ENCODE results near the gene GLTPD2.
"Not testable (repeated sequence)": the region's sequence is repeated elsewhere in the genome, so short reads cannot be mapped to it uniquely, and the experiment has no call there.

The GLTPD2 gene

GRCh38 chr17:4808378-4808767 is 19.6 kb downstream of the GLTPD2 start:
- no peak for DNase-seq (ENCODE audit: low read depth)

DNA sequence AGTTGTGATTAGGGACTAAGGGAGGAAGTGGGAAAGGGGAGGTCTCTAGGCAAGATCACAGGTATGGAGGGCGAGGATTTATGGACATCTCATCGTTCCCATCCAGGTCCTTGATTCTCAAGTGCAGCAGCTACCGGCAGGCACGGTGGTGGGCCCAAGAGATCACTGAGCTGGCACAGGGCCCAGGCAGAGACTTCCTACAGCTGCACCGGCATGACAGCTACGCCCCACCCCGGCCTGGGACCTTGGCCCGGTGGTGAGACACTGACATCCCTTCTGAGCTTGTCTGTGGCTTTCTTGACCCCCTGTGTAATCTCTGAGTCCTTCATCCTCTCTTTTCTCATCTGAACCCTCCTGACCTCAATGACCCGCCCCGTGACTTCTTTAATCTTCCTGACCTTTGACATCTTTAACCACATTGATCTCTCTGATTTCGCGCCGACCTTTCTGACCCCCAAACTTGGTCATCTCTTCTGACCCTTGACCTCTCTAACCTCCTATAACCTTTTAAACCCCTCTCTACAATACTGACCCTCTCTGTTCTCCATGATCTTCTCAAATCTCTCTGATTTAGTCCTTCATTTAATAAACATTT is 22.0 kb downstream of the GLTPD2 start:
- no peak for DNase-seq (ENCODE audit: low read depth)

DNA sequence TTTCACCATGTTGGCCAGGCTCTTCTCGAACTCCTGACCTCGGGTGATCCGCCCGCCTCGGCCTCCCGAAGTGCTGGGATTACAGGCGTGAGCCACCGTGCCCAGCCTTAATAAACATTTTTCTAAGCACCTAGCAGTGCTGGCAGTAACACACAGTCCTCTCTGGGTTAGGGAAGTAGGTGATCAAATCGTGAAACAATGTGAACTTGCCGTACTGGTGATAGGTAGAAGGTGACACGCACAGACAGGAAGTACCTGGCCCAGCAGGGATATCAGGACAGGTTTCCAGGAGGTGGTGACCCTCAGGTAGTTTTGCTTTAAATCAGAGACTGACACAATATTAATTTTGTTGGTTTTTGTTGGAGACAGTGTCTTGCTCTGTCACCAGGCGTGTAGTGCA is 22.7 kb downstream of the GLTPD2 start:
- DNase-seq (ENCODE audit: low read depth), result no peak

DNA sequence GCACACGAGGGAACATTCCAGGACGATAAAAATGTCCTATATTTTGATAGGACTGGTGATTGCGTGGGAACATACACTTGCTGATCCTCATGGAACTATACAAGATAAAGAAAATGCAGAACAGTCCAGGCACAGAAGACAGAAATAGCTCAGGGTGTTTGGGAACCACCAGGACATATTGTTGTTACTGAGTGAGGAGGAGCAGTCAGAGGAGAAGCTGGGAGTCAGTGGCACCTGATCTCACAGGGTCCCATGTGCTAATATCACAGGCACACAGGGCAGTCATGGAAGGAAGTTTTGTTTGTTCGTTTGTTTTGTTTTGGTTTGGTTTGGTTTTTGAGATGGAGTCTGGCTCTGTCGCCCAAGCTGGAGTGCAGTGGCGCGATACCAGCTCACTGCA is 23.9 kb downstream of the GLTPD2 start:
- no peak for DNase-seq (ENCODE audit: low read depth)

GRCh38 chr17:4815043-4815675 is 26.4 kb downstream of the GLTPD2 start:
- no peak for DNase-seq (ENCODE audit: low read depth)

- no peak for DNase-seq (ENCODE audit: low read depth)
Measured at GRCh38 chr17:4816826-4817225, 28.1 kb downstream of the GLTPD2 start.

DNA sequence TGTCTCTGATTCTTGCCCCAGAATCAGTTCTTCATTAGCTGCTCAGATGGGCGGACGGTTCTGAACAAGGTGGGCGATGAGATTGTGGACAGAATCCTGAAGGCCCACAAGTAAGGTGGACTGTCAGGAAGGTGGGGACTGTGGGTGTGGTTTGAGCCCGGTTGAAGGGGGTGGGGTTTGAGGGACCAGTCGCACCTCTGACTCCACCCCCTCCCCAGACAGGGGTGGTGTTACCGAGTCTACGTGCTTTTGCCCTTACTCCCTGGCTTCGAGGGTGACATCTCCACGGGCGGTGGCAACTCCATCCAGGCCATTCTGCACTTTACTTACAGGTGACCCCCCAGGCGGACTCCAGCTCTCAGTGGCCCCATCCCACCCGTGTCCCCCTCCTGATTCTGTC is 29.5 kb downstream of the GLTPD2 start:
- no peak for DNase-seq (ENCODE audit: low read depth)

DNA sequence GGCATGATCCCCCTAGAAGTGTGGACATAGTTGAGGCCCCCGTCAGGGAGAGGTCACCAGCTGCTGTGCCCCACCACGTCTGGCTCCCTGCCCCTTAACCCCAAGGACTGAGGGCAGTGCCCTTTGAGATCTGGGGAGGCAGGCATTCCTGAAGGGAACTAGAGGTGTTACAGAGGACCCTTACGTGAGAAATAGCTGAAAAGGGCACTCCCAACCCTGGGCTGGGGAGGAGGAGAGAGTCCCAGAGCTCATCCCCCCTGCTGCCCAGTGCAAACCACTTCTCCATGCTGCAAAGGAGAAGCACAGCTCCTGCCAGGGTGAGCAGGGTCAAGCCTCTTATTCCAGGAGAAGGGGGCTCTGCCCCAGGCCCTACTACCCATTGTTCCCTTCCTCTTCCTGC is 34.1 kb downstream of the GLTPD2 start:
- DNase-seq (ENCODE audit: low read depth), result no peak

DNA sequence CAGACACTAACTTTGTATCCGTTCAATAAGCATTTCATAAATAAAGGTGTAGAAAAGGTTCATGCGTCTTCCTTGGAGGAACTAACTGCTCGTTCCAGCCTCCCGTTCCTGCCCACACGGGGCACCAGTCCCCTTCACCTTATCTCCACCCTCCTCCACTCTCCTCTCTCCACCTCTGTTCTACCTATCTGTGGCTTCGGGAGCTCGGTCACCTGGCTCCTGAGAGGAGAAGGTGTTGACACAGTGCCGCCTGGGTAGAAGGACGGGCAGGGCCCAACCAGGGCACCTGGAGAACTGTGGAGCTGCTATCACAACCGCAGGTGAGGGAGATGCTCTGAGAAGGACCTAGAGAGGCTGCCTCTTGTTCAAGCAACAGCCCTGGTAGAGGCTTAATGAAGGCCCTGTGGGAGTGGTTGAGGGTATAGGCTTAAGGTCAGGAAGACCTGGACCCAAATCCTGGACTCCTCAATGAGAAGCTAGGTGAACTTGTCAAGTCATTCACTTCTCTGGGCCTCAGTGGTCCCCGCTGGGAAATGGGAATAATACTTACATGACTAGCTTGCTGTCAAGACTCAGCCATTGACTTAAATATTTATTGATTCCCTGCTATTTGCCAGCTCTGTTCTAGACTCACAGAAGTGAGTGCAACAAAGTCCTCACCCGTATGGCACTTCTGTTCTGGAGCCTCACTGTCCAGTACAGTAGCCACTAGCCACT is 34.8 kb downstream of the GLTPD2 start:
- no peak for DNase-seq (ENCODE audit: low read depth)

DNA sequence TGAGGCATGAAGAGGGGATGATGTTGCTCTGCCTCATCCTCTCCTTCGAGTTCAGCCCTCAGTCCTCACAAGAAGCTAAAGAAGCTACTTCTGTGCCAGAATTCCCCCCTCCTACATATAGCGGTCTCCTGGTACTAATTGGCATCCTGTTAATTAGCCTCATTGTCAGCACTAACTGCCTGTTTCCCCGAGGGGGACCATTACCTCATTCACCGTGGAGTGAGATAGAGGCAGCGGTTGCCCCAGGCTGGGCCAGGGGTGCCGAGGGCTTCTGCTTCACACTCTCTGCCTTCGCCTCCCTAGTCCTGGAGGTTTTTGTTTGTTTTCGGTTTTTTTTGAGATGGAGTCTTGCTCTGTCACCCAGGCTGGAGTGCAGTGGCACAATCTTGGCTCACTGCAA is 38.6 kb downstream of the GLTPD2 start:
- DNase-seq (ENCODE audit: low read depth), result no peak

DNA sequence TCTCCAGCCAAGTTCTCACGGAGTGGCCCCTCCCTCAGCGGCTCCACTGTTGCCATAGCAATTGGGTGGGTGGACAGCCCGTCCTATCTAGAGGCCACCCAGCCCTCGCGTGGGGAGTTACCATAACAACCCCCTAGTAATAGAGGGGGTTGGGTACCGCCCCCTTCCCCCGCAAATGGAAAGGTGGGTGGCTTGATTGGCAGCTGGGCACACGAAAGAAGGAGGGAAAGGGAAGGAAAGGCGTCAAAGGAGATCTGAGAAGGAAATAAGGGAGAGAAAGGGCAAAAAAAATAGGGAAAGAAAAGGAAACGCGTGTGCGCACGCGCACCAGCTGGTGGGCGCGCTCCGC is 44.0 kb downstream of the GLTPD2 start:
- DNase-seq (ENCODE audit: low read depth), result not testable (repeated sequence)

DNA sequence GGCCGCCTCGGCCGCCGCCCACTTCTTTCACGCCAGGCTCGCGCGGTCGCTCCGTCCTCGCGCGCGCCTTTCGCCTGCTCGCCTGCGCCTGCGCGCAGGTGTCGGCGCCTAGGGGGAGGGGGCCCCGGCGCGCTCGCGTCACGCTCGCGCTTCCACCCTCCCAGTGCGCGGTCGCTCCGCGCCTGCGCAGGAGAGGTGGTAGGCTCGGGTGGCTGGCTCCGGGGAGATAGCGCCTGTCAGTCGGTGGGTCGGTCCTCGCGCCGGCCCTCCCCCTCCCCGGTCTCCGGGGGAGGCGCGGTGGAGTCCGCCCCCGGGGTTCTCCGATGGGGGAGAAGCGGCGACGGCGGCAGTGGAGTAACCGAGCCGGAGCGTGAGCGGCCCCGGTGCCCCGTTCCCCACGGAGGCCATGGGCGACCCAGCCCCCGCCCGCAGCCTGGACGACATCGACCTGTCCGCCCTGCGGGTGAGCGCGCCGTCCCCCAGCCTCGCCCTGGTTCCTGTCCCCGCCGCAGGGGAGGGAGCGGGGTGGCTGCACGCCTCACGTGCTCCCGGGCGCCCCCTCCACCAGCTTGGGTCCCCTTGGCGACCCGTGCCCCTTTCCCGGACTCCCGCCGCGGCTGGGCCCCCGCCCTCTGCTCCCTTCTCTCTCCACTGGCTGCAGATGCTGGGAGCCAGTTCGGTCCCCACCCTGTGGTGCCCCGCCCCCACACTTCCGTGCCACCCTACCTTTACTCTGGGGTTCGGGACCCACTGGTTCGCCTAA is 44.6 kb downstream of the GLTPD2 start, which contains the start of gene MINK1:
Gene MINK1 (plus strand): TSS at position 163 of the 763 bp plus-strand sequence. CDS start 244 bp downstream, at position 407.
- DNase-seq (ENCODE audit: low read depth), result peak; percentile 62

- DNase-seq (ENCODE audit: low read depth), result no peak
Measured at GRCh38 chr17:4833941-4834680, 45.3 kb downstream of the GLTPD2 start.

DNA sequence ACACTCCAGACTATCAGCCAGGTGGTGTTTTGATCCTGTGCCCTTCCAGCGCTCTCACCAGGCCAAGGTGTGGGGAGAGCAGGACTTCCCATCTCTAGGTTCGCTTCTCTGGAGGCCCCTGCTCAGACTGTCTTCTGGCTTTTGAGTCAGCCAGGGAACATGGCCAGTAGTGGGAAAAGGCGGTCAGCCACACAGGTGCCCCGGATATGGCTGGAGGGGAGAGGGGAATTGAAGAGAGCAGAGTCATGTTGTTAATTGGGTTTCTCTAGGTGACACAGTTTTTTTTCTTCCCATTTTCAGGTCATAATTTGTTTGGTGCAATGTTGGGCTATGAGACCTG is 45.9 kb downstream of the GLTPD2 start:
- no peak for DNase-seq (ENCODE audit: low read depth)

DNA sequence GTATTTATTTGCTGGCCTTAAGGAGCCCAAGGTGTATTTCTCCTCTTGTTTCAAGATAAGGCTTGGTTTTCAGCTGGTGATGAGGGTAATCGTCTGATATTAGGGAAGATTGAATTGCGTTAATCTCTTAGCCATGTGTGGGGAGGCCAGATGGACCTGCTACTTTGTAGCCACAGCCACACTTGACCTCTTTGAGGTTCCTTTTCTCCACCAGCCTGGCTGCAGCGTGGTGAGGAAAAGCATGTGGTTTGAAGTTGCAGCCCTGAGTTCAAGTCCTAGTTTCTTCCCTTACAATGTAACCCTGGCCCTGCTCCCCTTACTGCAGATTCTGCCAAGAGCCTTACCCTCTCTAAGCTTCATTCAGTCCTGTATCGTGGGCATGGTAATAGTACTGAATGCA is 47.5 kb downstream of the GLTPD2 start:
- no peak for DNase-seq (ENCODE audit: low read depth)

GRCh38 chr17:4837471-4838308 is 48.9 kb downstream of the GLTPD2 start:
- DNase-seq (ENCODE audit: low read depth), result no peak

DNA sequence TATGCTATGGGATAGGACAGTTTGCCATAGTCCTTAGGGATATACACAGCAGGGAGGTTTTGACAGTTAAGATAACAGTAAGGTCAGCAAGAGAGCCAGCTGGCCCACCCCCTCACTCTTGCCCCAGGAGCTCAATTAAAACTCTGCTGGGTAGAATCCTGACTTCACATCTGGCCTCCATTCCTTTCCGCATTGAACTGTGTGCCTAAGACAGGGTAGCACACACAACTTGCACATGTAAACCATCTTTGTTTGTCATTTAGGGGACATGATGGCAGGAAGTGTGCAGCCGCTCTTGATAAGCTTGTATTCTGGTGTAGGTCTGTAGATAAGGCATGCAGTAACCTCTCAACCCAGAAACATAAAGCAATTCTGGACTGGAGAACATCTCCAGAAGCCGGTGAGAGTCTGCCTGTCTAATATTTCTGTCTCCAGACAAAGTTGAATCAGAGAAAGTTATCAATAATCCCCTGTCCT is 49.6 kb downstream of the GLTPD2 start:
- DNase-seq (ENCODE audit: low read depth), result no peak

DNA sequence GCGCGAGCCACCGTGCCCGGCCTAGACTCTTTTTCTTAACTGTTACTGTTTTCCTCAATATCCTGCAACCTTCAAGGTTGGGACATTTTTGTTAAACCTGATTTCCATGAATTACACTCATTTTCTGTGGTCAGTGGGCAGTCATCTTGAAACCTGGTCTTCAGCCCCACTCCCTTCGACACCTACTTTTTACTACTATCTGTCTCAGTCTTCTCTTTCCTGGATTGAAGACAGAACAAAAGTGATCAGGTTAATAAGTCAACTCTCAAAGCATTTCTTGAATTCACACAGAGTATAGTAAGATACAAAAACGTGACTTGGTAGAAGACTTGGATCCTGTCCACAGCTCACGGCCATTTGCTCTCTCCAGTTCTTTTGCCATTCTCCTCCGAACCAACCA is 50.5 kb downstream of the GLTPD2 start:
- DNase-seq (ENCODE audit: low read depth), result no peak
